NOMO-1 (cell line): ENCODE measurements around the gene SIGLEC10.
"Not testable (repeated sequence)": the region's sequence is repeated elsewhere in the genome, so short reads cannot be mapped to it uniquely, and the experiment has no call there.

Experiments
- DNase-seq, 2 experiments: peaks; one replicate each; lab custom pipeline; 2025; ENCODE audit not compliant: unreplicated experiment in 2 of 2; lab: John Stamatoyannopoulos, UW

SIGLEC10 gene

DNA sequence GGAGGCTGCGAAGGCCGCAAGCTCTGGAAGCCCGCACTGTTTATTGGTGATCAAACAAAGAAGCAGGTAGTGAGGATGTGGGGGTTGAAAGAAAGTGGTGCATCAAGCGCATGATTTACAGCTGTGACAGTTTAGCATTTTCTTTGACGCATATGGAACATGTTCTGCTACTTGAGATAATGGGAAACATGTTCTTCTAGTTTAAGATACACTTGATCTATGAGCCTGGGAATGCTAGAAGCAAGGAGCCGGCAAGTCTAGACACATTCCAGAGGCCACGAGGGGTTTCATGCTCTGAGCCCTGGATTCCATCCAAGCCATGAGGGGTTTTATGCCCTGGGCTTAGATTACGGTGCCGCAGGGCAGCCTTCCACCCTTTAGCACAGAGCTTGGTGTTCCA, 20.0 kb downstream of the SIGLEC10 start:
- DNase-seq: not testable (repeated sequence)

GRCh38 chr19:51396175-51396574, 21.3 kb downstream of the SIGLEC10 start:
- DNase-seq: no peak

GRCh38 chr19:51394050-51394836, 23.2 kb downstream of the SIGLEC10 start:
- DNase-seq: peak; percentile 99

GRCh38 chr19:51392701-51393100, 24.7 kb downstream of the SIGLEC10 start:
- DNase-seq: no peak

GRCh38 chr19:51391073-51391611, 26.3 kb downstream of the SIGLEC10 start:
- no peak for DNase-seq

DNA sequence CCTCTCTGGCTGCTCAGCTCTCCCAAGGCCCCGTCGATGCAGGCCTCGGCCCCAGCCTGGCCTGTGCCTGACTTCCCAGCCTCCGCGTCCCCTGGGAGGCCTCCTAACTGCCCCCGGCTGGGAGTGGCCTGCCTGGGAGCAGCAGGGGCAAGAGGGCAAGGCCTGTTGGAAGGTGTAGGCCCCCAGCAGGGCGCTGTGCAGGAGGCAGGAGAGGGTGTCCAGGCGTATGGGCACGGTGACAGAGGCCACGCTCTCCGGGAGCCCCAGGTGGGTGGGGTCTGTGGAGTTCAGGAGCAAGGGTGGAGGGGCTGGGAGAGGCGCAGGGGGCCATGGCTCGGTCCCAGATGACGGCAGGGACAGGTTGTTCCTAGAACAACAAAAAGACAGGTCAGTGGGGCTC, 28.3 kb downstream of the SIGLEC10 start:
- no peak for DNase-seq

- no peak for DNase-seq
Measured at GRCh38 chr19:51387924-51388389, 29.5 kb downstream of the SIGLEC10 start, which contains the start of gene LIM2. Gene LIM2, minus strand, starts transcription at chr19:51387974. Its CDS starts 531 bp downstream, at chr19:51387443.

DNA sequence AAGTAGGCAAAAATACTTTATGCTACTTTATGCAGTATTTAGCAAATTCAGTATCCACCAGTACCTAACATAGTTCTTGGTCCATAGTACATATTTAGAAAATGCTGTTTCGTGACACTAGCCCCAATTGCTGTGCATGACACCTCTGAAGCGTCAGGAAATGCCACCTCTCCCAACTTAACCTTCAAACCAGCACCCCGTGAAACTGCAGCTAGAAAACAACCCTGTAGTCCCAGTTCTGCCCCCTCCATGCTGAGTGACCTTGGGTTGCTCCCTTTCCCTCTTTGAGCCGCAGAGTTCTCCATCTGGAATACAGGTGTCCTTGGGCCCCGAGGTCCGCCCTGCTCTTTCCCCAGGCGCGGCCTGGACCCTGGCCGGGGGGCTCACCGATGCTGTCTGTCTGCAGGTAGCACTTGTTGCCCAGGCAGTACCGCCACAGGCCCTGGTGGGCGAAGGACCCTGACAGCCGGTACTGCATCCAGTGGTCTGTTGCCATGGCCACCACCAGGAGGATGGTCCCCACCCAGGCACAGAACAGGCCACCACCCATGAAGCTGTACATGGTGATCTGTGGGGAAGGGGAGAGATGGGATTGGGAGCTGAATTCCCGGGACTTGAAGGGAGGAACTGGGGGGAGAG, 30.4 kb downstream of the SIGLEC10 start:
- no peak for DNase-seq

- DNase-seq: no peak
Measured at GRCh38 chr19:51382004-51382403, 35.4 kb downstream of the SIGLEC10 start.

DNA sequence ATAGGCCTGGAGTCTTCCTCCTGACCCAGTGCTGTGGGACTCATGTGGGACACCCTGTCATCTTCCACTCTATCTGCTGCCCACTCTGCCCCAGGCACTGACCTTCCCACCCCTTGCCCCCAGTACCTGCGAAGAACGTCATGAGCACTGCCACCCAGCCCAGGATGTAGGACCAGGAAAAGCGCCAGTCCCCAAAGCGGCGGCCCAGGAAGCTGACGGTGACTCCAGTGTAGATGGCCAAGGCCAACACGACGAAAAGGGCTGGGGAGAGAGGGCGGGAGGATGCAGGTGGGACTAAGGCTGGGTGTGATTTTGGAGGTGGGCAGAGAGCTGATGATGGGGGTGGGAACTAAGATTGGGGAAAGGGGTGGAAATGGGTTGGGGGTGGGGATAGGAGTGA, 37.1 kb downstream of the SIGLEC10 start:
- DNase-seq: no peak

DNA sequence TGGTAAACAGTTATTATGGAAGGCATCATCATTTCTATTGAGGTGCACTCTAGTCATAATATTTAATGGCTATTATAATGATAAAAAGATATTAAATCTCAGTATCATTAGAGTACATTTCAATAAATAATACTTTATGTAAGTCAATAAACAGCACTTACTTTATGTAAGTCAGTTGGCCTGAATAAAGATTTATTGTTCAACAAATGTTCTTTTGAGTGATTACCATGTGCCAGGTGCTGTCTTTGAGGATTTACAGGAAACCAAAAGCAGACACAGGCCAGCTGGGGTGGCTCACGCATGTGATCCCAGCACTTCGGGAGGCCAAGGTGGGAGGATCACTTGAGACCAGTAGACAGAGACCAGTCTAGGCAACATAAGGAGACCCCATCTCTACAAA, 40.0 kb downstream of the SIGLEC10 start:
- DNase-seq: no peak

GRCh38 chr19:51375504-51376221, 41.8 kb downstream of the SIGLEC10 start:
- DNase-seq: no peak

DNA sequence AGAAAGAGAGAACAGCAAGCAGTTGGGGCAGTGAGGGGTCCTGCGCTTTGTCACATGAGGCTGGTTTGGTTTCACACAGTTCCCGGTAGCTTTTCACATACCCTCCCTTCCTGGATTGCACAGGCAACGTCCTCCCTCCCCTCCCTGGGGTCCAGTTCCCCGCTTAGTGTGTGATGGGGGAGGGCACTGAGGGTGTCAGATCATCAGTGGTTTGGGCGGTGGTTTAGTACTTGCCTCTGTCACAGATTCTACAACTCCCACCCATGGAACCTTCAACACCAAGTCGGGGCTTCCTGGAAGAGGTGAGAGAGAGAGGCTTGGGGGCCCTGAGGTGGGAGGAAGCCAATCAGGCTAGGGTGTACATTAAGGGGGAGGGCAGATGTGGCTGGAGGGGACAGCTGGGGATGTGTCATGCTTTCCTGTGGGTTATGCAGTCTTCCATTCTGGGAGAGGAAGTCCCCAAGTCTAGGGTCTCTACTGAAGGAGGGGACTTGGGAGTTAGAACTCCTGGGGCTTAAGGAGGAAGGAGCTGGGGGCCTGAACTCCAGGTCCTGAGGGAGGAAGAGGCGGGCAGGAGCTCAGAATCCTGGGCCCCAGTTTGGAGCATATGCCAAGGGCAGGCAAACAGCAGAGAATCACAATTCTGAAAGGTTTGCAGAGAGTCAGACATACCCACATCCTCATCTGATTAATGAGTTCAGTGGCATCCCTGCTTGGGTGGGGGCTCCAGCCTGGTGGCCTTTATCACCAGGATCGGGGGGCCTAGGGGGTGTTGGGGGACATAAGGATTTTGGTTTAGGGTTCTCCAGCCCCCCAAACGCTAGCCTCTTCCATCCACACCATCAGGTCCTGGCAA, 44.6 kb downstream of the SIGLEC10 start, which contains the start of gene NKG7:
NKG7 (minus strand) TSS at position 6 of the 856 bp plus-strand sequence. CDS start 119 bp downstream, outside the sequence.
- DNase-seq: peak; percentile 91 to 94

- no peak for DNase-seq
Measured at GRCh38 chr19:51372021-51372648, 45.3 kb downstream of the SIGLEC10 start.

GRCh38 chr19:51371186-51371690, 46.2 kb downstream of the SIGLEC10 start:
- no peak for DNase-seq

DNA sequence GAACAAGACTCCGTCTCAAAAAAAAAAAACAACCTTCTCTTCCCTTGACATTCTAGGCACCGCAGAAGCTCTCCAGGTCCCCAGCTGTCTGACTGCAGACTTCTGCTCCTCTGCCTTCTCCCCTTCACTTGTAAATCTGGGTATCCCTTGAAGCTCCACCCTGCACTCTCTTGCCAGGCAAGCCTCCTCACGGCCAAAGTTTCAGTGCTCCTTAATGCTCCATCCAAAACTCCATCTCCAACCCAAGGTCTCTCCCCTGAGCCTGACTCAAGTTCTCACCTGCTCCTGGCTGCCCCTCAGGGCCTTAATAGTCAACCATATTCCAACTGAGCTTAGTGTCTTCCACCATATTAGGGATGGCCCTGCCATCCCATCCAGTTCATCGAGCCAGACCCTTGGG, 47.2 kb downstream of the SIGLEC10 start:
- no peak for DNase-seq

DNA sequence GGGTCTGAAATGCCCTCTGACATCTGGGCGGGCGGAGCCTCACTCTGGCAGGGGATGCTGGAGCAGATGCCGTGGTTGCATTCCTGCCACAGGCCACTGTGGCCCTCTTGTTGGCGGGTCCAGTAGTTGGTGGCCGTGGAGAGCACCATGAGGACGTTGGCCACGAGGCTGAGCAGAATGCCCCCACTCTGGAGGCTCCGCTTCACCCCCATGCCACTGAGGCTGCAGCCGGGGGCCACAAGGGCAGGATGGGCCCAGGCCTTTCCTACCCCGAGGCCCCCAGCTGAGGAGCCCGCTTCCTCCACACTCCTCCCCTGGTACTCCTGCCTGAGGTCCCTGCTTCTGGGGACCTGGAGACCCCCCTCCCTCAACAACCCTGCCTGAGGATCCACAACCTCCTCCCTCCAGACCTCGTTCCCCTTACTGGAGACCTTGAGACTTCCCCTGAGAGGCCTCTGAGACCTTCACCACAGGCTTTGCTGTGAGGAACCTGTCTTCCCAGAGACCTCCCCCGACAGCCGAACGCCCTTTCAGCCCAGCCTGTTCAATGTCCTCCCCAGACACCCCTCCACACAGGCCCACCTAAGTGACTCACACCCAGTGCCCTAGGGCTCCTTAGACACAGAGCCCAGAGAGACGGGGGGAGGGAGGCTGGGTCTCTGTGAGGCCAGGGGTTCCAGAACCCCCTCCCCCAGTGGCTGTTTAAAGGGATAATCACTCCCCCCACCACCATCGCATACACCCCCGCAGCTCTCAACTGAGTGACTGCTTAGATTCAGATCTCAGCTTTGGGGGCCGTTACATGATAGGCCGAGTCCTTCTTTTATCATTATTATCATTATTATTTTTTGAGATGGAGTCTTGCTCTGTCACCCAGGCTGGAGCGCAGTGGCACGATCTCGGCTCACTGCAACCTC, 48.8 kb downstream of the SIGLEC10 start, which contains the start of gene CLDND2:
CLDND2 (minus strand) TSS at position 638 of the 917 bp plus-strand sequence; CDS start at position 212, 426 bp downstream.
- peak; percentile 44 to 45 for DNase-seq
